Mesodermal cell (in vitro differentiated cells): ENCODE measurements around the gene SHB.

Source experiments
- H3K27ac ChIP-seq: 2 replicates; pipeline ENCODE4 v1.7.0; 2013; ENCODE audit warnings: mild to moderate bottlenecking, low read depth, low read length, moderate library complexity; ENCODE audit not compliant: severe bottlenecking
- H3K36me3 ChIP-seq: 2 replicates; pipeline ENCODE4 v1.7.1; 2013; ENCODE audit warnings: mild to moderate bottlenecking, low read length, moderate library complexity; ENCODE audit not compliant: control insufficient read depth, insufficient read depth
- H3K4me1 ChIP-seq: one replicate; pipeline ENCODE4 v1.7.1; 2013; ENCODE audit warnings: mild to moderate bottlenecking, low read length; ENCODE audit not compliant: insufficient read depth, control insufficient read depth, poor library complexity, severe bottlenecking
- H3K4me3 ChIP-seq: 2 replicates; pipeline ENCODE4 v1.7.0; 2013; ENCODE audit warnings: low read length, control low read depth, mild to moderate bottlenecking; ENCODE audit not compliant: insufficient read depth, poor library complexity, severe bottlenecking; ENCODE audit errors: extremely low read depth
- H3K9me3 ChIP-seq: 2 replicates; pipeline ENCODE4 v1.7.1; 2013; ENCODE audit warnings: mild to moderate bottlenecking, low read length, moderate library complexity; ENCODE audit not compliant: control insufficient read depth
- WGBS, 2 experiments: methylation state at CpG; one replicate each; pipeline ENCODE4 v1.1.5; 2013; ENCODE audit warnings: missing lambda C conversion rate in 2 of 2; ENCODE audit not compliant: insufficient coverage in 2 of 2; 5-methylcytosine and 5-hydroxymethylcytosine counted together

Gene SHB

GRCh38 chr9:38062106-38062497 lies 6.9 kb downstream of the SHB start:
- WGBS, 2 experiments = 60 to 100% methylated on average over 1 to 2 of the region's 3 CpGs
- no peak overlapping the region for H3K27ac ChIP-seq
- H3K9me3 ChIP-seq = no peaks in the 10 kb centered on the region
- peaks cover 61% of the 10 kb centered on the region for H3K4me1 ChIP-seq
- no peak overlapping the region for H3K4me3 ChIP-seq
- peaks cover 43% of the 10 kb centered on the region for H3K36me3 ChIP-seq

GRCh38 chr9:38061326-38061977 lies 7.6 kb downstream of the SHB start:
- Histone ChIP-seq H3K27ac (no peak overlapping the region), H3K36me3 (peaks cover 43% of the 10 kb centered on the region), H3K4me3 (no peak overlapping the region), H3K9me3 (no peaks in the 10 kb centered on the region), H3K4me1 (peaks cover 65% of the 10 kb centered on the region)
- 85 to 92% methylated on average over 3 to 5 of the region's 6 CpGs for WGBS, 2 experiments

- H3K36me3 ChIP-seq = peaks cover 43% of the 10 kb centered on the region
- H3K4me3 ChIP-seq = no peak overlapping the region
- no peaks in the 10 kb centered on the region for H3K9me3 ChIP-seq
- 91 to 93% methylated on average over 3 of the region's 3 CpGs for WGBS, 2 experiments
- H3K4me1 ChIP-seq = peaks cover 64% of the 10 kb centered on the region
- no peak overlapping the region for H3K27ac ChIP-seq
Measured at GRCh38 chr9:38060681-38061080, 8.3 kb downstream of the SHB start.

- H3K4me3 ChIP-seq = no peak overlapping the region
- 76 to 94% methylated on average over 6 to 11 of the region's 14 CpGs for WGBS, 2 experiments
- H3K4me1 ChIP-seq = peaks cover 57% of the 10 kb centered on the region
- H3K27ac ChIP-seq = no peak overlapping the region
- no peaks in the 10 kb centered on the region for H3K9me3 ChIP-seq
- peaks cover 43% of the 10 kb centered on the region for H3K36me3 ChIP-seq
Measured at GRCh38 chr9:38059233-38059936, 9.6 kb downstream of the SHB start.

- H3K36me3 ChIP-seq = peaks cover 46% of the 10 kb centered on the region
- peaks cover 50% of the 10 kb centered on the region for H3K4me1 ChIP-seq
- WGBS, 2 experiments = 69 to 82% methylated on average over 6 to 11 of the region's 13 CpGs
- no peak overlapping the region for H3K27ac ChIP-seq
- H3K4me3 ChIP-seq = no peak overlapping the region
- no peaks in the 10 kb centered on the region for H3K9me3 ChIP-seq
Measured at GRCh38 chr9:38058452-38059232, 10.4 kb downstream of the SHB start.

- H3K36me3 ChIP-seq = peaks cover 46% of the 10 kb centered on the region
- H3K9me3 ChIP-seq = no peaks in the 10 kb centered on the region
- H3K4me3 ChIP-seq = no peak overlapping the region
- 86 to 87% methylated on average over 6 to 7 of the region's 7 CpGs for WGBS, 2 experiments
- H3K4me1 ChIP-seq = peaks cover 44% of the 10 kb centered on the region
- peak overlapping the region; percentile 18 for H3K27ac ChIP-seq
Measured at GRCh38 chr9:38057416-38058195, 11.4 kb downstream of the SHB start.

GRCh38 chr9:38054653-38055052 lies 14.4 kb downstream of the SHB start:
- Histone ChIP-seq H3K27ac (no peak overlapping the region), H3K4me1 (peaks cover 42% of the 10 kb centered on the region), H3K9me3 (no peaks in the 10 kb centered on the region), H3K36me3 (peaks cover 45% of the 10 kb centered on the region), H3K4me3 (no peak overlapping the region)
- 80 to 100% methylated on average over 1 to 2 of the region's 3 CpGs for WGBS, 2 experiments

- Histone ChIP-seq H3K36me3 (peaks cover 47% of the 10 kb centered on the region), H3K4me1 (peaks cover 38% of the 10 kb centered on the region), H3K4me3 (no peak overlapping the region), H3K9me3 (no peaks in the 10 kb centered on the region), H3K27ac (no peak overlapping the region)
- 96 to 98% methylated on average over 3 of the region's 3 CpGs for WGBS, 2 experiments
Measured at GRCh38 chr9:38053697-38054461, 15.1 kb downstream of the SHB start.

GRCh38 chr9:38051780-38052546 lies 17.1 kb downstream of the SHB start:
- Histone ChIP-seq H3K36me3 (peaks cover 43% of the 10 kb centered on the region), H3K27ac (no peak overlapping the region), H3K4me3 (no peak overlapping the region), H3K9me3 (no peaks in the 10 kb centered on the region), H3K4me1 (peaks cover 44% of the 10 kb centered on the region)
- WGBS, 2 experiments = 92 to 93% methylated on average over 19 of the region's 19 CpGs
